ENCODE measurements around the gene DNASE1L1. TPM values are rescaled to one million over a fixed set of nuclear protein-coding genes. Genes with fewer than 3 reads are reported as not detected.

Gene DNASE1L1
- total and polyA plus RNA-seq, 2 donors (not counting 1 experiment from before 2014, with no cell fraction given) = 11.3 to 38.5 TPM

DNA sequence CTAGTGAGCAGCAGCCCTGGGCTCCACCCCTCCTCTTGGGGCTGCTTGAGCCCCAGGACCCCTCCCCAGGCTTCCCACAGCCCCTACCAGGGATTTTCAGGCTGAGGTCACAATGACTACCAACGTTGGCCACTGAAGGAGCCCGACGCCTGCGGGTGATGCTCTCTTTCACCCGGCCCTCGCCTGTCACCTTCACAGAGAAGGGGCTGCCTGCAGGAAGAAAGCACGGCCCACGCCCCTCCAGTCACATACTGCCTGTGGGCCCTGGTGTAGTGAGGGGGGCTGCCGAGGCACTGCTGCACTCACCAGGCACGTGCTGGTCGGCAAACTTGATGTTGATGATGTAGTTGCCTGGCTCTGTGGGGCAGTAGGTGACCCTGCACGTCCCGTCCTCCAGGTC is 56.6 kb downstream of the DNASE1L1 start:
- Histone ChIP-seq H3K4me3 (replicated peaks in 1 of 4; ENCODE audit: control extremely low read depth in 1 of 4, insufficient read depth in 1 of 4, low read depth in 3 of 4, low read length in 4 of 4) (no peak overlapping the region), H2AFZ (ENCODE audit: low read length) (no peak overlapping the region), H3K36me3 (ENCODE audit: control insufficient read depth, insufficient read depth, low read length) (peaks cover 70% of the 10 kb centered on the region), H3K9me3 (ENCODE audit: control insufficient read depth, insufficient read depth, low read depth, low read length) (no peaks in the 10 kb centered on the region), H3K27me3 (ENCODE audit: control insufficient read depth, insufficient read depth, low read length) (no peaks in the 10 kb centered on the region), H3K4me1 (ENCODE audit: control insufficient read depth, extremely low read depth, insufficient read depth, low read length) (no peaks in the 10 kb centered on the region), H4K20me1 (ENCODE audit: control insufficient read depth, extremely low read depth, insufficient read depth, low read length) (no peaks in the 10 kb centered on the region), H3K4me2 (ENCODE audit: extremely low read depth, insufficient read depth, low read length) (no peak overlapping the region), H3K9ac (ENCODE audit: insufficient read depth, low read length) (no peak overlapping the region), H3K27ac (ENCODE audit: insufficient read depth, low read length) (no peak overlapping the region), H3K79me2 (ENCODE audit: control insufficient read depth, insufficient read depth, low read length) (peaks cover 26% of the 10 kb centered on the region)
- TF ChIP-seq EZH2 (IDR thresholded peaks at IDR 0.05; ENCODE audit: low read length, missing control alignments) = no peak
- TF ChIP-seq, protein P1, sequence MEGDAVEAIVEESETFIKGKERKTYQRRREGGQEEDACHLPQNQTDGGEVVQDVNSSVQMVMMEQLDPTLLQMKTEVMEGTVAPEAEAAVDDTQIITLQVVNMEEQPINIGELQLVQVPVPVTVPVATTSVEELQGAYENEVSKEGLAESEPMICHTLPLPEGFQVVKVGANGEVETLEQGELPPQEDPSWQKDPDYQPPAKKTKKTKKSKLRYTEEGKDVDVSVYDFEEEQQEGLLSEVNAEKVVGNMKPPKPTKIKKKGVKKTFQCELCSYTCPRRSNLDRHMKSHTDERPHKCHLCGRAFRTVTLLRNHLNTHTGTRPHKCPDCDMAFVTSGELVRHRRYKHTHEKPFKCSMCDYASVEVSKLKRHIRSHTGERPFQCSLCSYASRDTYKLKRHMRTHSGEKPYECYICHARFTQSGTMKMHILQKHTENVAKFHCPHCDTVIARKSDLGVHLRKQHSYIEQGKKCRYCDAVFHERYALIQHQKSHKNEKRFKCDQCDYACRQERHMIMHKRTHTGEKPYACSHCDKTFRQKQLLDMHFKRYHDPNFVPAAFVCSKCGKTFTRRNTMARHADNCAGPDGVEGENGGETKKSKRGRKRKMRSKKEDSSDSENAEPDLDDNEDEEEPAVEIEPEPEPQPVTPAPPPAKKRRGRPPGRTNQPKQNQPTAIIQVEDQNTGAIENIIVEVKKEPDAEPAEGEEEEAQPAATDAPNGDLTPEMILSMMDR (conservative IDR thresholded peaks at IDR 0.05 in 1 of 2, IDR thresholded peaks at IDR 0.05 in 1 of 2; ENCODE audit: low read depth in 1 of 2, low read length in 2 of 2) = no peak
- DNase-seq (ENCODE audit: low read depth in 2 of 2) = no peak

DNA sequence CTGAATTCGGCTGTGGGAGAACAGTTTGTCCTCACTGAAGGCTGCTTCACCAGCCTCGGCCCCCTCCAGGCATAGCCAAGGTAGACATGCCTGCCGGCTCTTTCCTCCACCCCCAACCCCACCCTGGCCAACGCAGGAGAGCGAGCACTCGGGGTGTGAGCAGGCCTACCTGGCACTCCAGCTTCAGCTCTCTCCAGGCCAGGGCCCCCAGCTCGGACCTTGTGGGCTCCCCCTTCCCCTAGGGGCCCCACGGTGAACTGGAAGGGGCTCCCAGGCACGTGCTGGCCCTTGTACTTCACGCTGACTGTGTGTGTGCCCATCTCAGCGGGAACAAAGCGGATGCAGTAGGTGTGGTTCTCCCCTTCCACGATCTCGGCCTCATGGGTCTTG is 57.0 kb downstream of the DNASE1L1 start:
- no peak for TF ChIP-seq EZH2 (IDR thresholded peaks at IDR 0.05; ENCODE audit: low read length, missing control alignments)
- TF ChIP-seq, protein P1 (conservative IDR thresholded peaks at IDR 0.05 in 1 of 2, IDR thresholded peaks at IDR 0.05 in 1 of 2; ENCODE audit: low read depth in 1 of 2, low read length in 2 of 2) = no peak
- no peak for DNase-seq (ENCODE audit: low read depth in 2 of 2)
- H3K36me3 ChIP-seq (ENCODE audit: control insufficient read depth, insufficient read depth, low read length) = peaks cover 67% of the 10 kb centered on the region

More for the DNA sequence above, 57.0 kb downstream of the DNASE1L1 start:
- Histone ChIP-seq H3K9me3 (ENCODE audit: control insufficient read depth, insufficient read depth, low read depth, low read length) (no peaks in the 10 kb centered on the region), H4K20me1 (ENCODE audit: control insufficient read depth, extremely low read depth, insufficient read depth, low read length) (no peaks in the 10 kb centered on the region), H3K4me2 (ENCODE audit: extremely low read depth, insufficient read depth, low read length) (no peak overlapping the region), H2AFZ (ENCODE audit: low read length) (no peak overlapping the region), H3K9ac (ENCODE audit: insufficient read depth, low read length) (no peak overlapping the region), H3K4me3 (replicated peaks in 1 of 4; ENCODE audit: control extremely low read depth in 1 of 4, insufficient read depth in 1 of 4, low read depth in 3 of 4, low read length in 4 of 4) (no peak overlapping the region), H3K27ac (ENCODE audit: insufficient read depth, low read length) (no peak overlapping the region), H3K79me2 (ENCODE audit: control insufficient read depth, insufficient read depth, low read length) (peaks cover 22% of the 10 kb centered on the region), H3K27me3 (ENCODE audit: control insufficient read depth, insufficient read depth, low read length) (no peaks in the 10 kb centered on the region), H3K4me1 (ENCODE audit: control insufficient read depth, extremely low read depth, insufficient read depth, low read length) (no peaks in the 10 kb centered on the region)

Other genes starting within 250 kb of the DNASE1L1 start
- not detected in 2 replicates for gene OPN1MW, start 226.7 kb downstream of the DNASE1L1 start, total RNA-seq
- gene OPN1MW, start 226.7 kb downstream of the DNASE1L1 start, polyA plus RNA-seq = not detected in 2 replicates
- gene OPN1MW2, start 189.5 kb downstream of the DNASE1L1 start, total RNA-seq = not detected in 2 replicates
- not detected in 2 replicates for gene OPN1MW2, start 189.5 kb downstream of the DNASE1L1 start, polyA plus RNA-seq
- gene OPN1MW3, start 151.7 kb downstream of the DNASE1L1 start, total RNA-seq = not detected in 2 replicates
- not detected in 2 replicates for gene OPN1MW3, start 151.7 kb downstream of the DNASE1L1 start, polyA plus RNA-seq
- not detected in 2 replicates for gene TEX28, start 114.1 kb downstream of the DNASE1L1 start, total RNA-seq
- not detected in 2 replicates for gene TEX28, start 114.1 kb downstream of the DNASE1L1 start, polyA plus RNA-seq
- gene TKTL1, start 113.5 kb downstream of the DNASE1L1 start, total RNA-seq = not detected in 2 replicates
- gene TKTL1, start 113.5 kb downstream of the DNASE1L1 start, polyA plus RNA-seq = not detected in 2 replicates
- gene FLNA, start 34.6 kb downstream of the DNASE1L1 start, total RNA-seq = 2,298 and 2,728 TPM in 2 replicates
- gene FLNA, start 34.6 kb downstream of the DNASE1L1 start, polyA plus RNA-seq = 654 and 799 TPM in 2 replicates
- 23.4 and 26.4 TPM in 2 replicates for gene EMD, start 30.0 kb downstream of the DNASE1L1 start, total RNA-seq
- gene EMD, start 30.0 kb downstream of the DNASE1L1 start, polyA plus RNA-seq = 72.1 and 82.4 TPM in 2 replicates
- 2,291 and 2,319 TPM in 2 replicates for gene RPL10, start 10.9 kb downstream of the DNASE1L1 start, total RNA-seq
- 4,015 and 4,527 TPM in 2 replicates for gene RPL10, start 10.9 kb downstream of the DNASE1L1 start, polyA plus RNA-seq
- gene TAFAZZIN, start 2.3 kb upstream of the DNASE1L1 start, total RNA-seq = 17.7 and 21.6 TPM in 2 replicates
- 11.2 and 12.1 TPM in 2 replicates for gene TAFAZZIN, start 2.3 kb upstream of the DNASE1L1 start, polyA plus RNA-seq
- 38.8 and 59.8 TPM in 2 replicates for gene ATP6AP1, start 19.4 kb upstream of the DNASE1L1 start, total RNA-seq
- 86.9 and 89.7 TPM in 2 replicates for gene ATP6AP1, start 19.4 kb upstream of the DNASE1L1 start, polyA plus RNA-seq
- 53.2 and 86.5 TPM in 2 replicates for gene GDI1, start 27.9 kb upstream of the DNASE1L1 start, total RNA-seq
- gene GDI1, start 27.9 kb upstream of the DNASE1L1 start, polyA plus RNA-seq = 134 and 162 TPM in 2 replicates
- gene FAM50A, start 34.9 kb upstream of the DNASE1L1 start, total RNA-seq = 80.1 and 88.1 TPM in 2 replicates
- 117 and 123 TPM in 2 replicates for gene FAM50A, start 34.9 kb upstream of the DNASE1L1 start, polyA plus RNA-seq
- gene PLXNA3, start 49.0 kb upstream of the DNASE1L1 start, total RNA-seq = 11.6 and 17.8 TPM in 2 replicates
- 18.4 and 24.3 TPM in 2 replicates for gene PLXNA3, start 49.0 kb upstream of the DNASE1L1 start, polyA plus RNA-seq
- gene LAGE3, start 70.0 kb upstream of the DNASE1L1 start, total RNA-seq = 13.4 and 20.5 TPM in 2 replicates
- gene LAGE3, start 70.0 kb upstream of the DNASE1L1 start, polyA plus RNA-seq = 6.1 and 6.4 TPM in 2 replicates
- gene UBL4A, start 77.4 kb upstream of the DNASE1L1 start, total RNA-seq = 39.5 and 42.8 TPM in 2 replicates
- 17.9 and 21.7 TPM in 2 replicates for gene UBL4A, start 77.4 kb upstream of the DNASE1L1 start, polyA plus RNA-seq
- 13.9 and 15.2 TPM in 2 replicates for gene SLC10A3, start 81.4 kb upstream of the DNASE1L1 start, total RNA-seq
- gene SLC10A3, start 81.4 kb upstream of the DNASE1L1 start, polyA plus RNA-seq = 15.5 and 16.0 TPM in 2 replicates
- gene FAM3A, start 107.0 kb upstream of the DNASE1L1 start, total RNA-seq = 30.0 and 30.2 TPM in 2 replicates
- gene FAM3A, start 107.0 kb upstream of the DNASE1L1 start, polyA plus RNA-seq = 16.5 and 17.3 TPM in 2 replicates
- gene G6PD, start 137.6 kb upstream of the DNASE1L1 start, total RNA-seq = 52.1 and 86.2 TPM in 2 replicates
- 109 and 229 TPM in 2 replicates for gene G6PD, start 137.6 kb upstream of the DNASE1L1 start, polyA plus RNA-seq
- 8.7 and 20.1 TPM in 2 replicates for gene IKBKG, start 138.4 kb upstream of the DNASE1L1 start, total RNA-seq
- 14.8 and 27.8 TPM in 2 replicates for gene IKBKG, start 138.4 kb upstream of the DNASE1L1 start, polyA plus RNA-seq
- not detected in 2 replicates for gene CTAG1A, start 175.9 kb upstream of the DNASE1L1 start, total RNA-seq
- not detected in 2 replicates for gene CTAG1A, start 175.9 kb upstream of the DNASE1L1 start, polyA plus RNA-seq
- gene CTAG1B, start 210.0 kb upstream of the DNASE1L1 start, total RNA-seq = not detected in 2 replicates
- gene CTAG1B, start 210.0 kb upstream of the DNASE1L1 start, polyA plus RNA-seq = not detected in 2 replicates
- not detected in 2 replicates for gene CTAG2, start 244.3 kb upstream of the DNASE1L1 start, total RNA-seq
- not detected in 2 replicates for gene CTAG2, start 244.3 kb upstream of the DNASE1L1 start, polyA plus RNA-seq

All from fibroblast of lung (primary cell).